Measurements from ENCODE around the gene C9orf43. TPM values are rescaled to one million over a fixed set of nuclear protein-coding genes. Genes with fewer than 3 reads are reported as not detected.

Gene C9orf43
- total RNA-seq, 3 donors from 2014 or later (not counting 1 experiment from before 2014, with no cell fraction given) = 0.45 to 0.71 (median 0.50) TPM

GRCh38 chr9:113467183-113467582 lies 56.6 kb downstream of the C9orf43 start:
- intact Hi-C loops (cut with micrococcal nuclease) = no loop called here
- ATAC-seq (no peak), DNase-seq (no peak)
- H3K9me3 Mint-ChIP-seq = peaks cover 0 to 3% of the 10 kb centered on the region in 2 donors
- 93% methylated on average over 2 of the region's 2 CpGs for WGBS (ENCODE audit: insufficient coverage)
- TF ChIP-seq CTCF (IDR thresholded peaks at IDR 0.05) = no peak
- H3K27me3 Mint-ChIP-seq (ENCODE audit: low read depth in 2 of 2) = no peaks in the 10 kb centered on the region
- H3K4me3 Mint-ChIP-seq = no peak overlapping the region
- H3K36me3 ChIP-seq (ENCODE audit: control insufficient read depth, insufficient read depth, low read length) = no peaks in the 10 kb centered on the region
- no peaks in the 10 kb centered on the region for H3K4me1 ChIP-seq (ENCODE audit: control insufficient read depth, insufficient read depth, low read length)
- H3K36me3 Mint-ChIP-seq = peaks cover 7% of the 10 kb centered on the region
- H3K27me3 ChIP-seq (ENCODE audit: control insufficient read depth, insufficient read depth, low read length) = no peaks in the 10 kb centered on the region
- H3K9me3 ChIP-seq (ENCODE audit: control insufficient read depth, insufficient read depth, low read length) = no peaks in the 10 kb centered on the region
- no peak overlapping the region for H3K27ac Mint-ChIP-seq
- H3K4me3 ChIP-seq (ENCODE audit: low read length) = no peak overlapping the region
- peaks cover 0 to 7% of the 10 kb centered on the region in 2 donors for H3K4me1 Mint-ChIP-seq
- no peak overlapping the region for H3K27ac ChIP-seq (ENCODE audit: low read length)

DNA sequence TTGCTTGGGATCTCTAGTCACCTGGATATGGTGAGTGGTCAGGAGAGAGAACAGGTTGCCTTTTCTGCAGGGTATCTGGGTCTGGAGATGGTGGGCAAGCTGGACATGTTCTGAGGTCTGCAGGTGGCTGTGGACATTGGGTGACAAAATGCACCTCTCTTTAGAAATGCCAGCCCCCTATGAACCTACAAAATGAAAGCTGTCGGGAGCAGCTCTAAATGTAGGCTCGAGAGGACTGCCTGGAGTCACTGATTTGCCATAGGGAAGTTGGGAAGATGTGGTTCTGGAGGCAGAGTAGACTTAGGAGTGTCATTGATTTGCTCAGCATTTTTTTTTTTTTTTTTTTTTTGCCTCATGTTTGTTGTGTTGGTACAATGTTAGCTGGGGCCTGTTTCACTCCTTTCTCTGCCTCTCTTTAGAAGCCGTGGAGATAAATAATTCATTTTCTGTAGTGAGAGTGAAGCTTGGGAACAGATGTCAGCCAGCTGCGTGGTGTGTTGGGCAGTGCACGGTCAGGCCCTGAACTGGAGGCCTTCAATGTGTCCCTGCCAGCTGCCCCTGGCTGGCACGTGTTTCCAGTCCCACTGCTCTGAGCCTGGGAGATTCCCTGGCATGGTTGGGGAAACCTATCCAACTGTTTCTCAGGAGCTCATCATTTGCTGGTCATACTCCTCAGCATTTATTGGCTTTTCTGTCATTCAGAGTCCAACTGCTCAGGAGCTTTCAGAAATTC lies 58.3 kb downstream of the C9orf43 start:
- H3K4me1 Mint-ChIP-seq = peaks cover 0 to 7% of the 10 kb centered on the region in 2 donors
- 97% methylated on average over 6 of the region's 6 CpGs for WGBS (ENCODE audit: insufficient coverage)

GRCh38 chr9:113471143-113471542 lies 60.6 kb downstream of the C9orf43 start:
- TF ChIP-seq CTCF (IDR thresholded peaks at IDR 0.05) = no peak
- WGBS (ENCODE audit: insufficient coverage) = 82% methylated on average over 1 of the region's 1 CpG
- H3K9me3 Mint-ChIP-seq = peaks cover 0 to 3% of the 10 kb centered on the region in 2 donors

More for the DNA sequence above, 58.3 kb downstream of the C9orf43 start:
- no peak overlapping the region for H3K27ac ChIP-seq (ENCODE audit: low read length)
- H3K4me1 ChIP-seq (ENCODE audit: control insufficient read depth, insufficient read depth, low read length) = no peaks in the 10 kb centered on the region
- no peak overlapping the region for H3K4me3 Mint-ChIP-seq
- intact Hi-C loops (cut with micrococcal nuclease) = no loop called here
- no peaks in the 10 kb centered on the region for H3K36me3 ChIP-seq (ENCODE audit: control insufficient read depth, insufficient read depth, low read length)
- H3K27ac Mint-ChIP-seq = no peak overlapping the region
- no peaks in the 10 kb centered on the region for H3K9me3 ChIP-seq (ENCODE audit: control insufficient read depth, insufficient read depth, low read length)
- no peak for TF ChIP-seq CTCF (IDR thresholded peaks at IDR 0.05)
- H3K27me3 Mint-ChIP-seq (ENCODE audit: low read depth in 2 of 2) = no peaks in the 10 kb centered on the region
- ATAC-seq (no peak), DNase-seq (no peak)
- H3K9me3 Mint-ChIP-seq = peaks cover 0 to 3% of the 10 kb centered on the region in 2 donors
- no peak overlapping the region for H3K4me3 ChIP-seq (ENCODE audit: low read length)
- no peaks in the 10 kb centered on the region for H3K27me3 ChIP-seq (ENCODE audit: control insufficient read depth, insufficient read depth, low read length)
- H3K36me3 Mint-ChIP-seq = peaks cover 7% of the 10 kb centered on the region

More at GRCh38 chr9:113471143-113471542, 60.6 kb downstream of the C9orf43 start:
- H3K36me3 Mint-ChIP-seq = peaks cover 7% of the 10 kb centered on the region
- no peaks in the 10 kb centered on the region for H3K9me3 ChIP-seq (ENCODE audit: control insufficient read depth, insufficient read depth, low read length)
- no peaks in the 10 kb centered on the region for H3K4me1 ChIP-seq (ENCODE audit: control insufficient read depth, insufficient read depth, low read length)
- no peak overlapping the region for H3K27ac Mint-ChIP-seq
- no peak overlapping the region for H3K4me3 Mint-ChIP-seq
- peaks cover 0 to 7% of the 10 kb centered on the region in 2 donors for H3K4me1 Mint-ChIP-seq
- H3K27ac ChIP-seq (ENCODE audit: low read length) = no peak overlapping the region
- H3K27me3 ChIP-seq (ENCODE audit: control insufficient read depth, insufficient read depth, low read length) = no peaks in the 10 kb centered on the region
- intact Hi-C loops (cut with micrococcal nuclease) = no loop called here
- no peak for ATAC-seq
- no peak for DNase-seq
- H3K36me3 ChIP-seq (ENCODE audit: control insufficient read depth, insufficient read depth, low read length) = no peaks in the 10 kb centered on the region
- no peaks in the 10 kb centered on the region for H3K27me3 Mint-ChIP-seq (ENCODE audit: low read depth in 2 of 2)
- H3K4me3 ChIP-seq (ENCODE audit: low read length) = no peak overlapping the region
